ENCODE data around the gene NEURL4.

DNA sequence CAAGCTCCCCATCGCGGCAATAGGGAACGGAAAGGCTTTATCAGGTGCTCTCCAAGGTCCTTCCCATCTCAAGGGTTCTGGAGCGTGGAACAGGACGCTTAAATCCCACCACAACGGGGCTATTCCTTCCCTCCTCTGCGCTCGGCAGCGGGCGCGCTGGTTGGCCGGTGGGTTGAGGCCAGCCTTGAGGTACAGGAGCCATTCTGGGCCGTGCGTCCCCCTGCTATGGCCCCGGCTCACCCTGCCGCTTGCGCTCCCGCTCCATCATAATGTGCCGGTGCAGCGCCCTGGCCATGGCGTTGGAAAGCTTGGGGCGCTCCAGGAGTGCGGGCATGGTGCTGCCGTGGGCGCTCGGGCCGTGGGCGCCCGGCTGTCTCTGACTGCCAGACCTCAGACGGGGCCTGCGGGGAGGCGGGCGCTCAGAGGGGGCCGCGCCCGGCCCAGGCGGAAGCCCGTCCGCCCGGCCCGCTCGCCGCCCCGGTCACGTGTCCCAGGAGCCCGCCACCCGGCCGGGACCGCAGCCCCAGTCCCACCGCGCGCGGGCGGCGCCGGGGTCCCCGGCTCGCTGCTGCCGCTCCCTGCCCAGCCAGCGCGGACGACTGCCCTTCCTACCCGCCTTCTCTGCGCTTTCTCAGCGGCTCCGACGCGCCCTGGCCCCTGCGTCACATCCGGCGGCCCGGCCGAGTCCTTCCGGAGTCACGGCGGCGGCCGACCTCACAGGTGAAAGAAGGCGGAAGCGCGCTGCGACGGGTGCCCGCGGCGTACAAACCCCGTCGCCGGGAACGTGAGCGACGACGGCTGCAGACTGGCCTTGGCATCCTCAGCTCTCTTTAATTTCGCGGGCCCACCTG is 14.2 kb downstream of the NEURL4 start, which contains the start of gene GPS2:
- TF ChIP-seq CTCF (conservative IDR thresholded peaks at IDR 0.05; ENCODE audit: low read depth, low read length), result no peak
- TF ChIP-seq EZH2 (IDR thresholded peaks at IDR 0.05; ENCODE audit: borderline replicate concordance, low read depth, low read length, poor library complexity, severe bottlenecking), result no peak

Measured in A673 (cell line).